Fibroblast of skin of right quadriceps (primary cell): ENCODE results near the gene SNTG2.

Experiments
- DNase-seq: peaks from one replicate; pipeline ENCODE4 v3.0.0-alpha.2; 2013

SNTG2 gene

GRCh38 chr2:929011-929735 lies 21.5 kb upstream of the SNTG2 start:
- no peak for DNase-seq

GRCh38 chr2:929925-930324 lies 20.7 kb upstream of the SNTG2 start:
- no peak for DNase-seq

GRCh38 chr2:930935-931334 lies 19.7 kb upstream of the SNTG2 start:
- DNase-seq = no peak

GRCh38 chr2:932320-933115 lies 18.1 kb upstream of the SNTG2 start:
- DNase-seq = no peak

GRCh38 chr2:933734-934295 lies 16.8 kb upstream of the SNTG2 start:
- no peak for DNase-seq

GRCh38 chr2:937530-937929 lies 13.1 kb upstream of the SNTG2 start:
- peak; percentile 43 for DNase-seq

- peak; percentile 55 for DNase-seq
Measured at GRCh38 chr2:938181-939005, 12.3 kb upstream of the SNTG2 start.

- DNase-seq = peak; percentile 81
Measured at GRCh38 chr2:939936-940601, 10.6 kb upstream of the SNTG2 start.

- no peak for DNase-seq
Measured at GRCh38 chr2:941871-942270, 8.8 kb upstream of the SNTG2 start.

- DNase-seq = no peak
Measured at GRCh38 chr2:942775-943460, 7.7 kb upstream of the SNTG2 start.

GRCh38 chr2:943461-943797 lies 7.2 kb upstream of the SNTG2 start:
- no peak for DNase-seq

- DNase-seq = no peak
Measured at GRCh38 chr2:943821-944220, 6.8 kb upstream of the SNTG2 start.

- no peak for DNase-seq
Measured at GRCh38 chr2:944693-945092, 6.0 kb upstream of the SNTG2 start.

- no peak for DNase-seq
Measured at GRCh38 chr2:945104-945503, 5.5 kb upstream of the SNTG2 start.

GRCh38 chr2:946073-946948 lies 4.3 kb upstream of the SNTG2 start:
- DNase-seq = no peak

GRCh38 chr2:949384-950079 lies 1.1 kb upstream of the SNTG2 start:
- no peak for DNase-seq

- DNase-seq = no peak
Measured at GRCh38 chr2:951224-952006, 766 bp downstream of the SNTG2 start.

- no peak for DNase-seq
Measured at GRCh38 chr2:953408-953807, 2.8 kb downstream of the SNTG2 start.

- DNase-seq = peak; percentile 18
Measured at GRCh38 chr2:953975-954686, 3.5 kb downstream of the SNTG2 start.
